ENCODE measurements around the gene ZNF469.

- TF ChIP-seq CTCF (IDR thresholded peaks at IDR 0.05) (no peak), POLR2AphosphoS5 (IDR thresholded peaks at IDR 0.05) (no peak), POLR2A (IDR thresholded peaks at IDR 0.05) (no peak), EP300 (IDR thresholded peaks at IDR 0.05) (no peak)
Measured at GRCh38 chr16:88423448-88423850, 40.7 kb downstream of the ZNF469 start.

Data from gastroesophageal sphincter (tissue), 3 donors.